Measurements from ENCODE around the gene ANXA5. TPM values are rescaled to one million over a fixed set of nuclear protein-coding genes. Genes with fewer than 3 reads are reported as not detected.

Gene ANXA5
- total and polyA plus RNA-seq, 2 experiments from 2014 or later = 508 to 718 TPM

DNA sequence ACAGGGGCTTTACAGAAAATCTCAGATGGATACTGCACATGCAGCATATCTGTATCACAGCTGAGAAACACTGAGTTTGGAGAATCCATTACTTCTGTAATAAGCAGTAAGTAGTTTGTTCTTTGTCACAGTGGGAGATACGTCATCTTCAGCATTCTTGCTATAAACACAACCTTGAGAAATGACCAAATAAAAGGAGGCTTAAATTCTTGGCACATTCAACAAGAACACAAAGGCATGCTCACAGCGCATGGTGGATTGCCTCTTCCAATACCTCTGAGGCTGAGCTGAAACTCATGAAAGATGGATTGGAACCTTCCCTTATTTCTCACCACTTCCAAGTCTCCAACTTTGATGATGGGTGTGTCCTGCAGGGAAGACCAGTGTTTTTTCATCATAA is 54.5 kb downstream of the ANXA5 start:
- H2AFZ ChIP-seq = no peak overlapping the region
- TF ChIP-seq, protein P1, sequence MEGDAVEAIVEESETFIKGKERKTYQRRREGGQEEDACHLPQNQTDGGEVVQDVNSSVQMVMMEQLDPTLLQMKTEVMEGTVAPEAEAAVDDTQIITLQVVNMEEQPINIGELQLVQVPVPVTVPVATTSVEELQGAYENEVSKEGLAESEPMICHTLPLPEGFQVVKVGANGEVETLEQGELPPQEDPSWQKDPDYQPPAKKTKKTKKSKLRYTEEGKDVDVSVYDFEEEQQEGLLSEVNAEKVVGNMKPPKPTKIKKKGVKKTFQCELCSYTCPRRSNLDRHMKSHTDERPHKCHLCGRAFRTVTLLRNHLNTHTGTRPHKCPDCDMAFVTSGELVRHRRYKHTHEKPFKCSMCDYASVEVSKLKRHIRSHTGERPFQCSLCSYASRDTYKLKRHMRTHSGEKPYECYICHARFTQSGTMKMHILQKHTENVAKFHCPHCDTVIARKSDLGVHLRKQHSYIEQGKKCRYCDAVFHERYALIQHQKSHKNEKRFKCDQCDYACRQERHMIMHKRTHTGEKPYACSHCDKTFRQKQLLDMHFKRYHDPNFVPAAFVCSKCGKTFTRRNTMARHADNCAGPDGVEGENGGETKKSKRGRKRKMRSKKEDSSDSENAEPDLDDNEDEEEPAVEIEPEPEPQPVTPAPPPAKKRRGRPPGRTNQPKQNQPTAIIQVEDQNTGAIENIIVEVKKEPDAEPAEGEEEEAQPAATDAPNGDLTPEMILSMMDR (IDR thresholded peaks at IDR 0.05; ENCODE audit: poor library complexity) = no peak
- no peaks in the 10 kb centered on the region for H3K9me3 ChIP-seq (ENCODE audit: low read depth)
- H3K4me2 ChIP-seq = no peak overlapping the region
- no peaks in the 10 kb centered on the region for H3K79me2 ChIP-seq
- H3K27me3 ChIP-seq = no peaks in the 10 kb centered on the region
- no peak overlapping the region for H3K4me3 ChIP-seq
- 91% methylated on average over 2 of the region's 2 CpGs for WGBS (ENCODE audit: low lambda C conversion rate, missing lambda C conversion rate)
- H3K36me3 ChIP-seq (replicated peaks; ENCODE audit: insufficient read depth, low read depth) = no peaks in the 10 kb centered on the region
- H3K9me2 ChIP-seq (replicated peaks; ENCODE audit: insufficient read depth) = no peaks in the 10 kb centered on the region
- no peak for DNase-seq (ENCODE audit: low spot score)
- H4K20me1 ChIP-seq (ENCODE audit: insufficient read depth, poor library complexity, severe bottlenecking) = no peaks in the 10 kb centered on the region
- H3K4me1 ChIP-seq (ENCODE audit: insufficient read depth) = no peaks in the 10 kb centered on the region
- H3K27ac ChIP-seq = no peak overlapping the region

DNA sequence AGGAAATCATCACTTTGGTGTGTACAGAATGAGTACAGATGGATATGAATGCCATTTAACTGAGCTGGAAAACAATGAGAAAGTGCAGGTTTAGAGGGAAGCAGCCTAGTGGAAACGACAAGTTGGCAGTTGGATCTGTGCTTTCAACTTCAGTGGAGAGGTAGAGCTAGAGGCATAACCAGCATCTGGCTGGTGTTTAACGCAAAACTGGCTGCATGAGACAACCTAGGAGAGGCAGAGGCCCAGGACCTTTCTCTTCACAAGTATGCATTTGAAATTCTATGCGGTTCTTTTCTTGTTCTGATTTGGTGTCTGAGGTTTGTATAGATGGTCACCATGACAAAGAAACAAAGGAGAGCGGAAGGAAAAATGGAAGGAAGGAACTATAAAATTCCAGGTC is 63.1 kb downstream of the ANXA5 start:
- 80% methylated on average over 4 of the region's 4 CpGs for WGBS (ENCODE audit: low lambda C conversion rate, missing lambda C conversion rate)
- no peaks in the 10 kb centered on the region for H3K79me2 ChIP-seq
- H3K4me1 ChIP-seq (ENCODE audit: insufficient read depth) = no peaks in the 10 kb centered on the region
- TF ChIP-seq EZH2 (IDR thresholded peaks at IDR 0.05; ENCODE audit: borderline replicate concordance) (no peak), EZH2phosphoT487 (IDR thresholded peaks at IDR 0.05; ENCODE audit: low read depth, severe bottlenecking, unreplicated experiment) (no peak)
- TF ChIP-seq, protein P1 (IDR thresholded peaks at IDR 0.05; ENCODE audit: poor library complexity) = no peak
- H3K36me3 ChIP-seq (replicated peaks; ENCODE audit: insufficient read depth, low read depth) = no peaks in the 10 kb centered on the region
- no peak overlapping the region for H2AFZ ChIP-seq
- no peak overlapping the region for H3K4me2 ChIP-seq
- H4K20me1 ChIP-seq (ENCODE audit: insufficient read depth, poor library complexity, severe bottlenecking) = no peaks in the 10 kb centered on the region
- no peaks in the 10 kb centered on the region for H3K27me3 ChIP-seq
- H3K9me3 ChIP-seq (ENCODE audit: low read depth) = no peaks in the 10 kb centered on the region
- no peaks in the 10 kb centered on the region for H3K9me2 ChIP-seq (replicated peaks; ENCODE audit: insufficient read depth)
- no peak for DNase-seq (ENCODE audit: low spot score)
- H3K4me3 ChIP-seq = no peak overlapping the region
- H3K27ac ChIP-seq = no peak overlapping the region

DNA sequence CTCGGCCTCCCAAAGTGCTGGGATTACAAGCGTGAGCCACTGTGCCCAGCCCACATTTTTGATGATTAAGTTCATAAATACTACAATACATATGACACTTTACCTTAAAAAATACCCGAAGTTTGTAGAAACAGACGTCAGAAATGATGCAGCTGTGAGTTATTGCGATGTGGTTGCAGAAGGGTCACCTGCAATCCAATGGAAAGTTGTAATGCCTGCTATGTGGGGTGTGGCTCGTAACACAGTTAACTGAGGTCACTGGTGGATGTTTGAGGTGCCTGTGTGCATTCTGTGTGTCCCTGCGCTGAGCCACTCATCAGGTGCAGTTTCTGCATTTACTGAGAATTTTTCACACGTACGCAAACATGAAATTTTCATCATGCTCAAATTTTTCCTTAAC is 64.1 kb downstream of the ANXA5 start:
- 96% methylated on average over 9 of the region's 9 CpGs for WGBS (ENCODE audit: low lambda C conversion rate, missing lambda C conversion rate)

More for the DNA sequence above, 64.1 kb downstream of the ANXA5 start:
- Histone ChIP-seq H3K27me3 (no peaks in the 10 kb centered on the region), H3K36me3 (replicated peaks; ENCODE audit: insufficient read depth, low read depth) (no peaks in the 10 kb centered on the region), H3K4me1 (ENCODE audit: insufficient read depth) (no peaks in the 10 kb centered on the region), H4K20me1 (ENCODE audit: insufficient read depth, poor library complexity, severe bottlenecking) (no peaks in the 10 kb centered on the region), H3K9me3 (ENCODE audit: low read depth) (no peaks in the 10 kb centered on the region), H3K4me2 (no peak overlapping the region), H3K27ac (no peak overlapping the region), H3K79me2 (no peaks in the 10 kb centered on the region), H2AFZ (no peak overlapping the region), H3K9me2 (replicated peaks; ENCODE audit: insufficient read depth) (no peaks in the 10 kb centered on the region), H3K4me3 (no peak overlapping the region)
- DNase-seq (ENCODE audit: low spot score) = no peak
- TF ChIP-seq EZH2phosphoT487 (IDR thresholded peaks at IDR 0.05; ENCODE audit: low read depth, severe bottlenecking, unreplicated experiment) (no peak), EZH2 (IDR thresholded peaks at IDR 0.05; ENCODE audit: borderline replicate concordance) (no peak)
- TF ChIP-seq, protein P1 (IDR thresholded peaks at IDR 0.05; ENCODE audit: poor library complexity) = no peak

Other genes starting within 250 kb of the ANXA5 start
- 0.08 TPM in 1 of 2 replicates, not detected in the other for gene SMIM43, start 68.2 kb upstream of the ANXA5 start, total RNA-seq
- gene SMIM43, start 68.2 kb upstream of the ANXA5 start, polyA plus RNA-seq = 0.95 TPM in 1 of 2 replicates, not detected in the other
- gene EXOSC9, start 104.3 kb upstream of the ANXA5 start, total RNA-seq = 20.1 and 23.1 TPM in 2 replicates
- gene EXOSC9, start 104.3 kb upstream of the ANXA5 start, polyA plus RNA-seq = 14.4 and 15.4 TPM in 2 replicates
- gene CCNA2, start 126.9 kb upstream of the ANXA5 start, total RNA-seq = 15.3 and 21.6 TPM in 2 replicates
- gene CCNA2, start 126.9 kb upstream of the ANXA5 start, polyA plus RNA-seq = 7.4 and 15.1 TPM in 2 replicates
- 9.5 and 12.4 TPM in 2 replicates for gene BBS7, start 173.5 kb upstream of the ANXA5 start, total RNA-seq
- 11.9 and 12.1 TPM in 2 replicates for gene BBS7, start 173.5 kb upstream of the ANXA5 start, polyA plus RNA-seq

Measured in hepatocyte (in vitro differentiated cells).